ENCODE measurements around the gene GPR3. TPM values are rescaled to one million over a fixed set of nuclear protein-coding genes. Genes with fewer than 3 reads are reported as not detected.
"Not testable (repeated sequence)": the region's sequence is repeated elsewhere in the genome, so short reads cannot be mapped to it uniquely, and the experiment has no call there.

GPR3 gene
- total RNA-seq, 4 donors from 2014 or later: not detected

DNA sequence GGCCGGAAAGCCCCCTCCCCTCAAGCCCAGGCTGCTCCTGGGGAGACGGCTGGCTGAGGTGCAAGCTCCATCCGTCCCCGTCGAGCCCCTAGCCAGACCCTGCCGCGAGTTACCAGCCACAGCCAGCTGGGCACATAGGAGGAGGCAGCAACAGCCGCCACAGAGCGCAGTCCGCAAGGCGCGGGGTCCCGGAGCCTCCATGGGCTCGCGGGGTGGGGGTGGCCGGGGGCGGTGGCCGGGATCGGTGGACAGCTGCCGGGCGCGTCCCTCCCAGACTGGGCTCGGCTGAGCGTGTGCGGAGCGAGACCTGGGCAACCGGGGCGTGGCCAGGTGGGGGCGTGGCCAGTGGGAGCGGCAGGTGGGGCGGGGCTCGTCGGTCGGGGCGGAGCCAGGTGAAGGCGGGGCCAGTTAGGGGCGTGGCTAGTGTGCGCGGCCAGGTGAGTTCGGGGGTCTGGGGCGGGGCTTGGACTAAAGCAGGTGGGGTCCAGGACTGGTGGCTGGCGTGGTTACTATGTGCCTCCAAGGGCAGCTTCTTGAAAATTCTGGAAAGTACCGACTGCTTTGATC, 9.3 kb upstream of the GPR3 start, which contains the start of gene CD164L2:
TSS of gene CD164L2 (minus strand) at position 295 of the 567 bp plus-strand sequence. CDS start at position 201, 94 bp downstream.
- WGBS, 2 donors (ENCODE audit: low coverage in 1 of 2): 19% methylated on average over 36 of the region's 43 CpGs; no CpG with 5 or more reads in 1 of the 2 donors
- in situ Hi-C loops (cut with MboI; ENCODE audit: low pct_ligation_motif_present in 1 of 4, low pct_unique_long_range_greater_than_20kb in 1 of 4, low sequenced_read_pairs in 3 of 4) (no loop called here), intact Hi-C loops (cut with DNase I; ENCODE audit: low total_unique reads) (no loop called here)
- H3K27ac ChIP-seq: no peak within 1 kb of the TSS
- H3K9me3 ChIP-seq: no peaks in the 10 kb centered on the region
- H3K4me1 ChIP-seq: peaks cover 0 to 6% (median 2%) of the 10 kb centered on the region in 4 donors
- TF ChIP-seq POLR2A (IDR thresholded peaks at IDR 0.05): no peak
- TF ChIP-seq, protein P1, sequence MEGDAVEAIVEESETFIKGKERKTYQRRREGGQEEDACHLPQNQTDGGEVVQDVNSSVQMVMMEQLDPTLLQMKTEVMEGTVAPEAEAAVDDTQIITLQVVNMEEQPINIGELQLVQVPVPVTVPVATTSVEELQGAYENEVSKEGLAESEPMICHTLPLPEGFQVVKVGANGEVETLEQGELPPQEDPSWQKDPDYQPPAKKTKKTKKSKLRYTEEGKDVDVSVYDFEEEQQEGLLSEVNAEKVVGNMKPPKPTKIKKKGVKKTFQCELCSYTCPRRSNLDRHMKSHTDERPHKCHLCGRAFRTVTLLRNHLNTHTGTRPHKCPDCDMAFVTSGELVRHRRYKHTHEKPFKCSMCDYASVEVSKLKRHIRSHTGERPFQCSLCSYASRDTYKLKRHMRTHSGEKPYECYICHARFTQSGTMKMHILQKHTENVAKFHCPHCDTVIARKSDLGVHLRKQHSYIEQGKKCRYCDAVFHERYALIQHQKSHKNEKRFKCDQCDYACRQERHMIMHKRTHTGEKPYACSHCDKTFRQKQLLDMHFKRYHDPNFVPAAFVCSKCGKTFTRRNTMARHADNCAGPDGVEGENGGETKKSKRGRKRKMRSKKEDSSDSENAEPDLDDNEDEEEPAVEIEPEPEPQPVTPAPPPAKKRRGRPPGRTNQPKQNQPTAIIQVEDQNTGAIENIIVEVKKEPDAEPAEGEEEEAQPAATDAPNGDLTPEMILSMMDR (IDR thresholded peaks at IDR 0.05): no peak
- no peak for TF ChIP-seq EP300 (IDR thresholded peaks at IDR 0.05; ENCODE audit: low read depth)
- TF ChIP-seq POLR2AphosphoS5 (IDR thresholded peaks at IDR 0.05): no peak
- H3K27me3 ChIP-seq: no peaks in the 10 kb centered on the region
- no peaks in the 10 kb centered on the region for H3K36me3 ChIP-seq
- DNase-seq: peak; percentile 85
- peak within 1 kb of the TSS in 1 of 4 donors; percentile 22 for H3K4me3 ChIP-seq

DNA sequence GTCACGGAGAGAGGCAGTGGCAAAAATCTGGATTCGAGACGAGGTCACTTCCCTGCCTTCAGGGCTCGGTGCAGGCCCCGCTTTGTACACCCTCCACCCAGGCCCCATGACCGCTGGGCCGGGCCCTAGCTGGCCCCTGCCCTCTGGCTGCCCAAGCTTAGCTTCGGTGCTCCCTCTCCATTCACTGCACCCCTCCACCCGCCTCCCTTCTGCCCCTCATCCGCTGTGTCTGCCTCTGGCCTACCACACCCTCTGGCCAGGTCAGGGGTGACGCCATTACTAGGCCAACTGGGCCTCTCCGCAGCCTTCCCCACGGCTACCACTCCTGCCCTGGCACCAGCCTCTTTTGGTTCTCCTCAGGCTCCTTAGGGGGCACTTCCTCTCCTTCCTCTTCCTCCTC, 8.8 kb upstream of the GPR3 start:
- TF ChIP-seq, protein P1 (IDR thresholded peaks at IDR 0.05): no peak
- TF ChIP-seq POLR2AphosphoS5 (IDR thresholded peaks at IDR 0.05): no peak
- no peak for TF ChIP-seq EP300 (IDR thresholded peaks at IDR 0.05; ENCODE audit: low read depth)
- no peak for TF ChIP-seq POLR2A (IDR thresholded peaks at IDR 0.05)
- H3K27ac ChIP-seq: no peak overlapping the region
- DNase-seq: no peak
- peaks cover 0 to 6% (median 2%) of the 10 kb centered on the region in 4 donors for H3K4me1 ChIP-seq
- WGBS, 2 donors (ENCODE audit: low coverage in 1 of 2): 95 to 100% methylated on average over 3 to 13 of the region's 13 CpGs
- in situ Hi-C loops (cut with MboI; ENCODE audit: low pct_ligation_motif_present in 1 of 4, low pct_unique_long_range_greater_than_20kb in 1 of 4, low sequenced_read_pairs in 3 of 4): no loop called here
- H3K4me3 ChIP-seq: no peak overlapping the region
- H3K27me3 ChIP-seq: no peaks in the 10 kb centered on the region
- H3K9me3 ChIP-seq: no peaks in the 10 kb centered on the region
- intact Hi-C loops (cut with DNase I; ENCODE audit: low total_unique reads): no loop called here
- no peaks in the 10 kb centered on the region for H3K36me3 ChIP-seq

DNA sequence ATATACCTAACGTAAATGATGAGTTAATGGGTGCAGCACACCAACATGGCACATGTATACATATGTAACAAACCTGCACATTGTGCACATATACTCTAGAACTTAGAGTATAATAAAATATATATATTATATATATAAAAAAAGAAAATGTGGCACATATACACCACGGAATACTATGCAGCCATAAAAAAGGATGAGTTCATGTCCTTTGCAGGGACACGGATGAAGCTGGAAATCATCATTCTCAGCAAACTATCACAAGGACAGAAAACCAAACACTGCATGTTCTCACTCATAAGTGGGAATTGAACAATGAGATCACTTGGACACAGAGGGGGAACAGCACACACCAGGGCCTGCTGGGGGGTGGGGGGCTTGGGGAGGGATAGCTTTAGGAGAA, 7.6 kb upstream of the GPR3 start:
- in situ Hi-C loops (cut with MboI; ENCODE audit: low pct_ligation_motif_present in 1 of 4, low pct_unique_long_range_greater_than_20kb in 1 of 4, low sequenced_read_pairs in 3 of 4): loop anchor here in 1 of 4 donors (5.0 kb wide), 1 partner anchor 82 kb away; no protein-coding TSS in a partner anchor
- H3K27me3 ChIP-seq; DNase-seq; H3K4me1 ChIP-seq; H3K36me3 ChIP-seq; intact Hi-C loops (cut with DNase I; ENCODE audit: low total_unique reads); H3K27ac ChIP-seq; H3K4me3 ChIP-seq; H3K9me3 ChIP-seq: not testable (repeated sequence)
- 83% methylated on average over 3 of the region's 3 CpGs; no CpG with 5 or more reads in 1 of the 2 donors for WGBS, 2 donors (ENCODE audit: low coverage in 1 of 2)

DNA sequence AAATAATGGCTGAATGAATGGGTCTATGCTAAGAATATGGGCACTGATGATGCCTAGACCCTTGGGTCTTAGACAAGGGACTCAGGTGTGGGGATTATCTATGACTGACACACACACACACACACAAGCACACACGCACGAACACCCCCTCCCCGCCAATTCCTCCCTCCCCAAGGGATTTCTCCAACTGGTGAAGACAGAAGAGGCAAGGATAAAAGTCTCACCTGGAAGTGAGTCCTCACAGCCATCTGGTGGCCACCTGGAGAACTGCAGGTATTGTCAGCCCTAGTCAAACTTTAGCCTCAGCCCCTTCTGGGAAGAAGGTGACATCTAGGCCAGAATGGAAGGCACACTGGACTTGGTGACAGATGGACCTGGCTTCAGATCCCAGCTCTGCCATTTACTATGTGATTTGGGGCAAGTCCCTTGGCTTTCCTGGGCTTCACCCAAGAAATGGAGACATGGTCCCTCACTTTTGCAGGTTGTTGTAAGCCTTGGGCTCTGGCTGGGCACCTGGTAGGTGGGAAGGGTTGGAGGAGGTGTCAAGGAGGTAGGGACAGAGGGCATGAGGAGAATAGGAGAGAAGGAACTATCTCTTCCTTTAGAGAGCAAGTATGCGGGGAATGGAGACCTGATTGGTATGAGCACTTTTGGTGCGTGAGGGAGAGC, 4.0 kb upstream of the GPR3 start:
- no peak for TF ChIP-seq POLR2A (IDR thresholded peaks at IDR 0.05)
- TF ChIP-seq, protein P1 (IDR thresholded peaks at IDR 0.05): peak; percentile 84 to 95 (median 91)
- TF ChIP-seq EP300 (IDR thresholded peaks at IDR 0.05; ENCODE audit: low read depth): no peak
- in situ Hi-C loops (cut with MboI; ENCODE audit: low pct_ligation_motif_present in 1 of 4, low pct_unique_long_range_greater_than_20kb in 1 of 4, low sequenced_read_pairs in 3 of 4): loop anchor here in 1 of 4 donors (5.0 kb wide), 1 partner anchor 86 kb away; no protein-coding TSS in a partner anchor
- 39 to 100% methylated on average over 1 to 5 of the region's 5 CpGs for WGBS, 2 donors (ENCODE audit: low coverage in 1 of 2)
- Histone ChIP-seq H3K4me1 (peaks cover 16 to 20% (median 18%) of the 10 kb centered on the region in 4 donors), H3K36me3 (no peaks in the 10 kb centered on the region), H3K4me3 (no peak overlapping the region), H3K27me3 (peaks cover 7% of the 10 kb centered on the region), H3K9me3 (no peaks in the 10 kb centered on the region), H3K27ac (no peak overlapping the region)
- intact Hi-C loops (cut with DNase I; ENCODE audit: low total_unique reads): no loop called here
- peak; percentile 85 for DNase-seq
